Lower lobe of right lung (tissue), 2 donors: Measurements from ENCODE around the gene PLAU. TPM values are rescaled to one million over a fixed set of nuclear protein-coding genes. Genes with fewer than 3 reads are reported as not detected.

Experiments used
- ATAC-seq, 2 donors: fragments of 200-7000 bp; cut with Tn5 transposase; one replicate each; pipeline ENCODE4 v1.9.1; 2020 to 2022; ENCODE audit warnings: mild to moderate bottlenecking in 2 of 2, moderate library complexity in 2 of 2
- DNase-seq: peaks from one replicate; pipeline ENCODE4 v3.0.0-alpha.2; 2020
- H3K27ac ChIP-seq: fragments of 200-600 bp; one replicate; pipeline ENCODE4 v1.8.0; 2022
- H3K27me3 ChIP-seq: fragments of 200-600 bp; one replicate; pipeline ENCODE4 v1.8.0; 2022; ENCODE audit warnings: low read depth
- H3K36me3 ChIP-seq: fragments of 200-600 bp; one replicate; pipeline ENCODE4 v1.8.0; 2022; ENCODE audit warnings: mild to moderate bottlenecking
- H3K4me1 ChIP-seq: fragments of 200-600 bp; one replicate; pipeline ENCODE4 v1.8.0; 2022
- H3K4me3 ChIP-seq: fragments of 200-600 bp; one replicate; pipeline ENCODE4 v1.8.0; 2022; ENCODE audit warnings: mild to moderate bottlenecking
- H3K9me3 ChIP-seq: fragments of 200-600 bp; one replicate; pipeline ENCODE4 v1.8.0; 2022
- intact Hi-C: fragments of 100-400 bp; cut with DNase I; formaldehyde crosslinking; loops from one replicate; pipeline ENCODE4 v1.11.0; 2022
- total RNA-seq: library from RNA; stranded (reverse); fragmentation: NEBNext Ultra II Directional; extraction: Animal tissue kit (Norgen Biotek cat#: 25700); gene quantifications from one replicate; pipeline ENCODE4 v1.2.1, GENCODE V29; 2021
- TF ChIP-seq, protein P1 (sequence below): fragments of 200-600 bp; IDR thresholded peaks from one replicate; pipeline ENCODE4 v1.8.0; 2022; ENCODE audit warnings: antibody characterized with exemption, mild to moderate bottlenecking
- donor health status: DM: no; HTN: yes; CAD: no; lungs with severe emphysema.

Gene PLAU
- total RNA-seq, 1 donor from 2014 or later, result 29.0 TPM

DNA sequence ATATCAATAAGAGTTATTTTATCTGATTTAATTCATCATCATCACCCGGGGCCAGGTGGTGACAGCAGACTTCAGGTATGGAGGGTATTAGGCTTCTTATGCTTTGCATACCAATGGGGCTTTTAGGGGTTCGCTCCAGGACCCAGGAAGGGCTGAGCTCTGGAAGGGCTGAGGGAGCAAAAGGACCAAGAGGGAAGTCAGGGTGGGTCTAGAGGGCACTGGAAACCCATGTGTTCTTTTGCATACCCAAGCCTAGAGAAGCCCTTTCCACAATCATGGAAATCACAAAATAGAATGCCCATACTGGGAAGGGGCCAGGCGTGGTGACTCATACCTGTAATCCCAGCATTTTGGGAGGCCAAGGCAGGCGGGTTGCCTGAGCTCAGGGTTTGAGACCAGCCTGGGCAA lies 56.1 kb downstream of the PLAU start:
- H3K9me3 ChIP-seq, result no peaks in the 10 kb centered on the region
- no peak overlapping the region for H3K4me3 ChIP-seq
- peak overlapping the region; percentile 78 for H3K27ac ChIP-seq
- ATAC-seq (no peak), DNase-seq (no peak)
- peaks cover 21% of the 10 kb centered on the region for H3K4me1 ChIP-seq
- H3K36me3 ChIP-seq, result no peaks in the 10 kb centered on the region
- intact Hi-C loops, result no loop called here
- H3K27me3 ChIP-seq, result no peaks in the 10 kb centered on the region
- TF ChIP-seq, protein P1, sequence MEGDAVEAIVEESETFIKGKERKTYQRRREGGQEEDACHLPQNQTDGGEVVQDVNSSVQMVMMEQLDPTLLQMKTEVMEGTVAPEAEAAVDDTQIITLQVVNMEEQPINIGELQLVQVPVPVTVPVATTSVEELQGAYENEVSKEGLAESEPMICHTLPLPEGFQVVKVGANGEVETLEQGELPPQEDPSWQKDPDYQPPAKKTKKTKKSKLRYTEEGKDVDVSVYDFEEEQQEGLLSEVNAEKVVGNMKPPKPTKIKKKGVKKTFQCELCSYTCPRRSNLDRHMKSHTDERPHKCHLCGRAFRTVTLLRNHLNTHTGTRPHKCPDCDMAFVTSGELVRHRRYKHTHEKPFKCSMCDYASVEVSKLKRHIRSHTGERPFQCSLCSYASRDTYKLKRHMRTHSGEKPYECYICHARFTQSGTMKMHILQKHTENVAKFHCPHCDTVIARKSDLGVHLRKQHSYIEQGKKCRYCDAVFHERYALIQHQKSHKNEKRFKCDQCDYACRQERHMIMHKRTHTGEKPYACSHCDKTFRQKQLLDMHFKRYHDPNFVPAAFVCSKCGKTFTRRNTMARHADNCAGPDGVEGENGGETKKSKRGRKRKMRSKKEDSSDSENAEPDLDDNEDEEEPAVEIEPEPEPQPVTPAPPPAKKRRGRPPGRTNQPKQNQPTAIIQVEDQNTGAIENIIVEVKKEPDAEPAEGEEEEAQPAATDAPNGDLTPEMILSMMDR, result no peak

Other genes with a start within 250 kb of the PLAU start
- gene AGAP5, start 213.0 kb upstream of the PLAU start, total RNA-seq, result 9.1 TPM
- gene SEC24C, start 166.8 kb upstream of the PLAU start, total RNA-seq, result 71.4 TPM
- gene CHCHD1, start 129.1 kb upstream of the PLAU start, total RNA-seq, result 21.1 TPM
- 125 TPM for gene ZSWIM8, start 125.5 kb upstream of the PLAU start, total RNA-seq
- gene NDST2, start 99.5 kb upstream of the PLAU start, total RNA-seq, result 32.3 TPM
- gene CAMK2G, start 36.6 kb upstream of the PLAU start, total RNA-seq, result 38.4 TPM
- 106 TPM for gene VCL, start 87.0 kb downstream of the PLAU start, total RNA-seq
- 33.7 TPM for gene AP3M1, start 239.7 kb downstream of the PLAU start, total RNA-seq
- 40.2 TPM for gene ADK, start 240.1 kb downstream of the PLAU start, total RNA-seq